Measurements from ENCODE around the gene FAM221B. TPM values are rescaled to one million over a fixed set of nuclear protein-coding genes. Genes with fewer than 3 reads are reported as not detected.

Gene FAM221B
- total RNA-seq, 4 donors from 2014 or later = not detected

DNA sequence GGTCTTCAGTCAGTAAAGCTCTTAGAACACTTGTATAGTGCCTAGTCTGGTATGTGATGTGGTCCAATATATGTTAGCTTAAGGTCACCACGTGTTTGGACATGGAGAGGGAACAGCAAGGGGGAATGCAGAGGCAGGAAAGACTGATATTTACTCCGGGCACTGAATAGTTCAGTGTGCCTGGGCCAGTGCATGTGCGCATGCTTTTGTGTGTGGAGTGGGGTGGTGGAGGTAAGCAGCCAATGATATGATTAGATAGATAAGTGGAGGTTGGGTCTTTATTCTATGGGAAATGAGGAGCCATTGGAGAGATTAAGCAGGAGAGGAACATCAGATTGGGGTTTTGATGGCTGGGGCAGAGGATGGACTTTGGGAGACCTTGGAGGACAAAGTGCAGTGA is 27.7 kb upstream of the FAM221B start:
- 60 to 75% methylated on average over 3 of the region's 3 CpGs for WGBS, 2 donors
- H3K27me3 ChIP-seq = peaks cover 0 to 81% (median 0%) of the 10 kb centered on the region in 4 donors
- no peak overlapping the region for H3K27ac ChIP-seq
- no peaks in the 10 kb centered on the region for H3K9me3 ChIP-seq
- H3K4me3 ChIP-seq = no peak overlapping the region
- intact Hi-C loops (cut with DNase I) = no loop called here
- DNase-seq = no peak
- H3K36me3 ChIP-seq = peaks cover 0 to 11% (median 0%) of the 10 kb centered on the region in 3 donors
- no peak for TF ChIP-seq POLR2A (IDR thresholded peaks at IDR 0.05)
- TF ChIP-seq, protein P1, sequence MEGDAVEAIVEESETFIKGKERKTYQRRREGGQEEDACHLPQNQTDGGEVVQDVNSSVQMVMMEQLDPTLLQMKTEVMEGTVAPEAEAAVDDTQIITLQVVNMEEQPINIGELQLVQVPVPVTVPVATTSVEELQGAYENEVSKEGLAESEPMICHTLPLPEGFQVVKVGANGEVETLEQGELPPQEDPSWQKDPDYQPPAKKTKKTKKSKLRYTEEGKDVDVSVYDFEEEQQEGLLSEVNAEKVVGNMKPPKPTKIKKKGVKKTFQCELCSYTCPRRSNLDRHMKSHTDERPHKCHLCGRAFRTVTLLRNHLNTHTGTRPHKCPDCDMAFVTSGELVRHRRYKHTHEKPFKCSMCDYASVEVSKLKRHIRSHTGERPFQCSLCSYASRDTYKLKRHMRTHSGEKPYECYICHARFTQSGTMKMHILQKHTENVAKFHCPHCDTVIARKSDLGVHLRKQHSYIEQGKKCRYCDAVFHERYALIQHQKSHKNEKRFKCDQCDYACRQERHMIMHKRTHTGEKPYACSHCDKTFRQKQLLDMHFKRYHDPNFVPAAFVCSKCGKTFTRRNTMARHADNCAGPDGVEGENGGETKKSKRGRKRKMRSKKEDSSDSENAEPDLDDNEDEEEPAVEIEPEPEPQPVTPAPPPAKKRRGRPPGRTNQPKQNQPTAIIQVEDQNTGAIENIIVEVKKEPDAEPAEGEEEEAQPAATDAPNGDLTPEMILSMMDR (IDR thresholded peaks at IDR 0.05) = no peak
- H3K4me1 ChIP-seq = no peaks in the 10 kb centered on the region

DNA sequence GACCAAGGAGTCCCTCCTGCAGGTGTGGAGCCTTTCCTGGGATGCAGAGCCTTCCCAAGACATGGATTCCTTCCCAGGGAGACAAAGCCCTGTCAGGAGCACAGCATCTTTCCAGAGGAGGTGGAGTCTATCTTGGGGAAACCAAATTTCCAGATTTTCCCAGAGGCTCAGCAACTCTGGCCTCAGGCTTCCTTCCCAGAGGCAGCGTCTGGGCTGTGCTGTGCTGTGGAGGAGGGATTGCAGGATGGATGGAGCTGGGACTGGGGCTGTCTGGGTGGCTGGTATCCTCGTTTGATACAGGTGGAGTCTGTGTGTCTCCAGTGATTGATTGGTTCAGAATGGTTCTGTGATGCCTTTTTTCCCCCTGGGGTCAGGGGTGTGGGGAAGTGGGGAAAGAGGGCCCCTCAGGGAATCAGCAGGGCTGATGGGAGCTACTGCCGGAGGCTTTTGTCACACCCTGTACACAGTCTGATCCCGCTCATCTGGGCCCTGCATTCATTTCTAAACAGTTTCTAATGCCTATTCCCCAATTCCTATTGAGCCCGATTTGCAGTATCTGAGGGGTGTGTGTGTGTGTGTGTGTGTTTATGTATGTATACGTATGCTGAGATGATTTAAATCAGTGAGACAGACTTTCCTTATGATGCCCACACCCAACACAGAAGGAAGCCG is 25.7 kb upstream of the FAM221B start:
- H3K27ac ChIP-seq = no peak overlapping the region
- no peaks in the 10 kb centered on the region for H3K9me3 ChIP-seq
- intact Hi-C loops (cut with DNase I) = no loop called here
- peaks cover 0 to 80% (median 0%) of the 10 kb centered on the region in 4 donors for H3K27me3 ChIP-seq
- no peak overlapping the region for H3K4me3 ChIP-seq
- TF ChIP-seq, protein P1 (IDR thresholded peaks at IDR 0.05) = no peak
- TF ChIP-seq POLR2A (IDR thresholded peaks at IDR 0.05) = no peak
- WGBS, 2 donors = 79 to 87% methylated on average over 6 of the region's 7 CpGs
- no peaks in the 10 kb centered on the region for H3K4me1 ChIP-seq
- H3K36me3 ChIP-seq = peaks cover 0 to 11% (median 0%) of the 10 kb centered on the region in 3 donors
- DNase-seq = no peak

DNA sequence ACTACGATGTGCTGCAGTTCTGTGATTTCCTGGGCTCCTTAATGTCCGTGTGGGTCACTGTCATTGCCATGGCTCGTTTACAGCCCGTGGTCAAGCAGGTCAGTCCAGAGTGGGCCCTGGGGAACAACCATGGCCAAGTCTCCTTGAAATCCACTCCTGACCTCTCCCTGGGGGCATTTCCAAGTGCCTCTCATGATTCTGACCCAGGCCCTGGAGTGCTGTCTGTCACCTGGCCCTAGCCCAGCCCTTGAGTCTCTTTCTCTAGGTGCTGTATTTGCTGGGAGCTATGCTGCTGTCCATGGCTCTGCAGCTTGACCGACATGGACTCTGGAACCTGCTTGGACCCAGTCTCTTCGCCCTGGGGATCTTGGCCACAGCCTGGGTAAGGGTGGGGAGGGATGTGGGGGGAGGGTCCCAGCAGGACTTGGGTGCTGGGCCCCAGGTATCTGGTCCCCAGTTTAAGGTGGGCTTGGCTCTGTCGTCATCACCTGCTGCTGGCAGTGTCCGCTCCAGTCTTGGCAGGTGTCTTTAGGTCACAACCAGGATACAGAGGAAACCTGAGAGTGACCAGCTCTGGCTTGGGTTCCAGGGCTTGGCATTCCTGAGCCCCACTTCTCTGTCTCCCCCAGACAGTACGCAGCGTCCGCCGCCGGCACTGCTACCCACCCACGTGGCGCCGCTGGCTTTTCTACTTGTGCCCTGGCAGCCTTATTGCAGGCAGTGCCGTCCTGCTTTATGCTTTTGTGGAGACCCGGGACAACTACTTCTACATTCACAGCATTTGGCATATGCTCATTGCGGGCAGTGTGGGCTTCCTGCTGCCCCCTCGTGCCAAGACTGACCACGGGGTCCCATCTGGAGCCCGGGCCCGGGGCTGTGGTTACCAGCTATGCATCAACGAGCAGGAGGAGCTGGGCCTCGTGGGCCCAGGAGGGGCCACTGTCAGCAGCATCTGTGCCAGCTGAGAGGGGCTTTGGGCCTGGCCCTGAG is 24.6 kb upstream of the FAM221B start:
- TF ChIP-seq, protein P1 (IDR thresholded peaks at IDR 0.05) = no peak
- TF ChIP-seq POLR2A (IDR thresholded peaks at IDR 0.05) = no peak
- intact Hi-C loops (cut with DNase I) = no loop called here
- Histone ChIP-seq H3K4me3 (no peak overlapping the region), H3K4me1 (peaks cover 0 to 4% (median 0%) of the 10 kb centered on the region in 3 donors), H3K27me3 (peaks cover 0 to 79% (median 0%) of the 10 kb centered on the region in 4 donors), H3K9me3 (no peaks in the 10 kb centered on the region), H3K36me3 (peaks cover 0 to 11% (median 0%) of the 10 kb centered on the region in 3 donors), H3K27ac (no peak overlapping the region)
- no peak for DNase-seq
- 84 to 89% methylated on average over 11 to 16 of the region's 25 CpGs for WGBS, 2 donors

DNA sequence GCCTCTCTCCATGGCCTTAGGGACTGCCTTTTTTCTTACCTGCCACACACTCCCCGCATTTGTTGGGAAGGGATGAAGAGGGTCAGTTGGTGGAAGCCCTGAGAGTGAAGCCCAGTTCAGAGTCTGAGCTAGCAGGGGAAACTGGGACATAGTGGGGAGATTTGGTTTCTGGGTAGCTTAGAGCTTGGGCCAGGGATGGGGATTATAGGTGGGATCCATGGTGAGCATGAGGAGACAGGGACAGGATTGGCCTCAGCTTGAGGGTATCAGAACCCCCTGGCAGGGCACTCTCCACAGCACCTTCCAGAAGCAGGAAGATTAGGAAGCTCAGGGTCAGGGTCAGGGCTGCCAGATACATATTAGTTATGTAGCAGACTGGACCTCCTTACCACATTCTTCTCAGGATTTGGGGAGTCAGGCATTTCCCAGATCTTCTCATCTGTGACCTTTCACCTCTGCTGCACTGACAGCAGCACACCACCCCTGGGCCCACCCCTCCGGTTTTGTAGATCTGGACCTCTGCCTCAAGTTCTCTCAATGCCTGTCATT is 23.8 kb upstream of the FAM221B start:
- peaks cover 0 to 11% (median 0%) of the 10 kb centered on the region in 3 donors for H3K36me3 ChIP-seq
- TF ChIP-seq, protein P1 (IDR thresholded peaks at IDR 0.05) = no peak
- TF ChIP-seq POLR2A (IDR thresholded peaks at IDR 0.05) = no peak

More for the DNA sequence above, 23.8 kb upstream of the FAM221B start:
- no peak overlapping the region for H3K27ac ChIP-seq
- H3K4me1 ChIP-seq = peaks cover 0 to 12% (median 6%) of the 10 kb centered on the region in 3 donors
- DNase-seq = no peak
- H3K27me3 ChIP-seq = peaks cover 0 to 86% (median 0%) of the 10 kb centered on the region in 4 donors
- 86 to 95% methylated on average over 1 to 2 of the region's 2 CpGs for WGBS, 2 donors
- no peaks in the 10 kb centered on the region for H3K9me3 ChIP-seq
- no peak overlapping the region for H3K4me3 ChIP-seq
- intact Hi-C loops (cut with DNase I) = no loop called here
